CD4-positive, CD25-positive, alpha-beta regulatory T cell (primary cell): ENCODE results near the gene TMEFF2. TPM values are rescaled to one million over a fixed set of nuclear protein-coding genes. Genes with fewer than 3 reads are reported as not detected.

Experiments
- ATAC-seq, 2 donors: fragments of 150-1000 bp; cut with Tn5 transposase; one replicate each; pipeline ENCODE4 v1.10.0; 2021; ENCODE audit warnings: low read depth in 2 of 2, moderate number of reproducible peaks in 2 of 2, moderate library complexity in 1 of 2
- DNase-seq, 3 donors: peaks; one replicate each; pipeline versions ENCODE4 v3.0.0 to v3.0.0-alpha.2; 2012 to 2022; ENCODE audit warnings: mixed read lengths in 1 of 3
- H3K27ac ChIP-seq: one replicate; pipeline ENCODE4 v1.7.0; 2013; ENCODE audit warnings: mild to moderate bottlenecking, low read length; ENCODE audit not compliant: insufficient read depth, poor library complexity, severe bottlenecking
- H3K27me3 ChIP-seq: one replicate; pipeline ENCODE4 v1.7.0; 2013; ENCODE audit warnings: low read length; ENCODE audit not compliant: control insufficient read depth, insufficient read depth
- H3K36me3 ChIP-seq: one replicate; pipeline ENCODE4 v1.7.0; 2013; ENCODE audit warnings: mild to moderate bottlenecking, low read length, moderate library complexity; ENCODE audit not compliant: control insufficient read depth, insufficient read depth
- H3K4me1 ChIP-seq: 2 replicates; pipeline ENCODE4 v1.7.0; 2013; ENCODE audit warnings: mild to moderate bottlenecking, low read length; ENCODE audit not compliant: insufficient read depth, control insufficient read depth, poor library complexity, severe bottlenecking
- H3K4me3 ChIP-seq: one replicate; pipeline ENCODE4 v1.7.0; 2013; ENCODE audit warnings: low read depth, mild to moderate bottlenecking, low read length, moderate library complexity
- H3K9me3 ChIP-seq, 2 experiments: 1 replicate in 1 of 2; 2 replicates in 1 of 2; pipeline ENCODE4 v1.7.0; 2013; ENCODE audit warnings: low read length in 2 of 2, mild to moderate bottlenecking in 1 of 2, moderate library complexity in 1 of 2; ENCODE audit not compliant: control insufficient read depth in 2 of 2
- H3K27ac Mint-ChIP-seq, 3 donors: one replicate each; pipeline ENCODE4 v1.8.0; 2020 to 2022; ENCODE audit warnings: mild to moderate bottlenecking in 3 of 3, mixed read lengths in 3 of 3, moderate library complexity in 2 of 3
- H3K27me3 Mint-ChIP-seq: one replicate; pipeline ENCODE4 v1.8.0; 2022; ENCODE audit warnings: mild to moderate bottlenecking, mixed read lengths
- H3K36me3 Mint-ChIP-seq: one replicate; pipeline ENCODE4 v1.8.0; 2020; ENCODE audit warnings: mixed read lengths
- H3K4me1 Mint-ChIP-seq, 4 donors: one replicate each; pipeline ENCODE4 v1.8.0; 2020 to 2022; ENCODE audit warnings: mixed read lengths in 4 of 4, mild to moderate bottlenecking in 1 of 4
- H3K4me3 Mint-ChIP-seq, 4 donors: one replicate each; pipeline ENCODE4 v1.8.0; 2020 to 2022; ENCODE audit warnings: mild to moderate bottlenecking in 4 of 4, mixed read lengths in 4 of 4, moderate library complexity in 3 of 4
- H3K9me3 Mint-ChIP-seq, 7 donors: one replicate each; pipeline ENCODE4 v1.8.0; 2020 to 2022; ENCODE audit warnings: mixed read lengths in 7 of 7, mild to moderate bottlenecking in 3 of 7, moderate library complexity in 2 of 7
- polyA plus RNA-seq, 4 donors: library from polyadenylated mRNA; unstranded; fragments of 300-500 nt; fragmentation: Illumina TruSeq; gene quantifications; one replicate each; pipeline ENCODE4 v1.2.3, GENCODE V29; 2021
- total RNA-seq: library from RNA; stranded (reverse); gene quantifications from one replicate; pipeline ENCODE4 v1.2.3, GENCODE V29; 2022

TMEFF2 gene
- total and polyA plus RNA-seq, 5 donors from 2014 or later = not detected

GRCh38 chr2:192155511-192156118 is 39.1 kb downstream of the TMEFF2 start:
- Histone ChIP-seq H3K27ac (no peak overlapping the region), H3K4me1 (no peaks in the 10 kb centered on the region), H3K27me3 (peaks cover 7% of the 10 kb centered on the region), H3K9me3 (no peaks in the 10 kb centered on the region), H3K4me3 (no peak overlapping the region), H3K36me3 (no peaks in the 10 kb centered on the region)
- no peaks in the 10 kb centered on the region for H3K4me1 Mint-ChIP-seq
- peaks cover 7% of the 10 kb centered on the region for H3K27me3 Mint-ChIP-seq
- H3K4me3 Mint-ChIP-seq = no peak overlapping the region
- H3K9me3 Mint-ChIP-seq = peaks cover 0 to 1% (median 0%) of the 10 kb centered on the region in 7 donors
- ATAC-seq = no peak
- H3K36me3 Mint-ChIP-seq = no peaks in the 10 kb centered on the region
- DNase-seq = no peak
- no peak overlapping the region for H3K27ac Mint-ChIP-seq

GRCh38 chr2:192153561-192153960 is 41.2 kb downstream of the TMEFF2 start:
- Mint-ChIP-seq H3K9me3 (peaks cover 0 to 3% (median 0%) of the 10 kb centered on the region in 7 donors), H3K36me3 (no peaks in the 10 kb centered on the region), H3K27ac (no peak overlapping the region), H3K27me3 (peaks cover 7% of the 10 kb centered on the region), H3K4me3 (no peak overlapping the region), H3K4me1 (no peaks in the 10 kb centered on the region)
- no peak overlapping the region for H3K4me3 ChIP-seq
- no peaks in the 10 kb centered on the region for H3K9me3 ChIP-seq
- no peaks in the 10 kb centered on the region for H3K36me3 ChIP-seq
- ATAC-seq (no peak), DNase-seq (no peak)
- H3K4me1 ChIP-seq = no peaks in the 10 kb centered on the region
- peaks cover 6% of the 10 kb centered on the region for H3K27me3 ChIP-seq
- no peak overlapping the region for H3K27ac ChIP-seq

- Histone ChIP-seq H3K27me3 (peaks cover 3% of the 10 kb centered on the region), H3K36me3 (no peaks in the 10 kb centered on the region), H3K27ac (no peak overlapping the region), H3K4me1 (no peaks in the 10 kb centered on the region), H3K4me3 (no peak overlapping the region), H3K9me3 (no peaks in the 10 kb centered on the region)
- no peak overlapping the region for H3K27ac Mint-ChIP-seq
- ATAC-seq (no peak), DNase-seq (no peak)
- H3K27me3 Mint-ChIP-seq = peaks cover 7% of the 10 kb centered on the region
- no peak overlapping the region for H3K4me3 Mint-ChIP-seq
- H3K4me1 Mint-ChIP-seq = no peaks in the 10 kb centered on the region
- H3K36me3 Mint-ChIP-seq = no peaks in the 10 kb centered on the region
- H3K9me3 Mint-ChIP-seq = peaks cover 0 to 3% (median 0%) of the 10 kb centered on the region in 7 donors
Observed at GRCh38 chr2:192151853-192152252, 42.9 kb downstream of the TMEFF2 start.

GRCh38 chr2:192150166-192150565 is 44.6 kb downstream of the TMEFF2 start:
- no peaks in the 10 kb centered on the region for H3K36me3 ChIP-seq
- no peak overlapping the region for H3K27ac Mint-ChIP-seq
- H3K27me3 Mint-ChIP-seq = peaks cover 5% of the 10 kb centered on the region
- H3K4me1 Mint-ChIP-seq = no peaks in the 10 kb centered on the region
- DNase-seq (no peak), ATAC-seq (no peak)
- no peaks in the 10 kb centered on the region for H3K36me3 Mint-ChIP-seq
- H3K27me3 ChIP-seq = peaks cover 3% of the 10 kb centered on the region
- no peaks in the 10 kb centered on the region for H3K4me1 ChIP-seq
- no peaks in the 10 kb centered on the region for H3K9me3 ChIP-seq
- no peak overlapping the region for H3K4me3 ChIP-seq
- H3K9me3 Mint-ChIP-seq = peaks cover 0 to 3% (median 0%) of the 10 kb centered on the region in 7 donors
- H3K4me3 Mint-ChIP-seq = no peak overlapping the region
- H3K27ac ChIP-seq = no peak overlapping the region

DNA sequence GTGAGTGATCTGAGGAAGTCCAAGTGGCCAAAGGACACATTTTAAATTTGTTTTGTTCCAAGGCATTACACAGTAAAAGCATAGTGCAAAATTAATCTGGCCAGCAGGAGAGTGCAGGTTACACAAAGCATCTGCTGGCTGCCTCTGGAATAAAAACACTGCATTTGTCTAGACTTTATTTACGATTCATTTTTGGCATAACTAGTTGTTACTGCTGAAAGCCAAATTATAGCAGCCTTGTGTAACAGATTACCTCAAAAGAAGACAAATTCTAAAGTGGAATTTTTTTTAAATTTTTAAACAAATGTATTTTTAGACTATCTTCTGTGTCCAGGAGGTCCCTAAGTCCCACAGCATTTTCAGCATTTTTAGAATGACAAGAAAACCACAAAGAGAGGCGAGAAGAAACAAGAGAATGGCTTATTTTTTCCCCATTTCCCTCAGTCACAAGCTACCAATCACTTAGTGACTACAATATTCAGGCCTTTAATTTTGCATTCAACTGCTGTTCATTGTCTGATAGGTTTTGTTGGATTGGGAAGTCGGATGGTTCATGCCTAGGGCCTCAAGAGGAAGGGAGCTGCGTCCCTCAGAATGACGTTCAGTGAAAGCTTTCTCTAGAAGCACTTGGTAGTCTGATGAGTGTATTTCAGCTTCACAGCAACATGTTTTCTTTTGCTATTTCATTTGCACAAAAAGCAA is 46.0 kb downstream of the TMEFF2 start:
- H3K4me1 Mint-ChIP-seq = no peaks in the 10 kb centered on the region
- ATAC-seq (no peak), DNase-seq (no peak)
- Histone ChIP-seq H3K9me3 (no peaks in the 10 kb centered on the region), H3K4me3 (no peak overlapping the region), H3K4me1 (no peaks in the 10 kb centered on the region), H3K36me3 (no peaks in the 10 kb centered on the region), H3K27ac (no peak overlapping the region), H3K27me3 (peaks cover 3% of the 10 kb centered on the region)
- H3K9me3 Mint-ChIP-seq = peaks cover 0 to 3% (median 0%) of the 10 kb centered on the region in 7 donors
- H3K27ac Mint-ChIP-seq = no peak overlapping the region
- no peak overlapping the region for H3K4me3 Mint-ChIP-seq
- no peaks in the 10 kb centered on the region for H3K27me3 Mint-ChIP-seq
- H3K36me3 Mint-ChIP-seq = no peaks in the 10 kb centered on the region

GRCh38 chr2:192148241-192148619 is 46.5 kb downstream of the TMEFF2 start:
- Mint-ChIP-seq H3K27me3 (no peaks in the 10 kb centered on the region), H3K27ac (no peak overlapping the region), H3K4me1 (no peaks in the 10 kb centered on the region), H3K36me3 (no peaks in the 10 kb centered on the region), H3K9me3 (peaks cover 0 to 3% (median 0%) of the 10 kb centered on the region in 7 donors), H3K4me3 (no peak overlapping the region)
- Histone ChIP-seq H3K4me1 (no peaks in the 10 kb centered on the region), H3K27me3 (peaks cover 3% of the 10 kb centered on the region), H3K36me3 (no peaks in the 10 kb centered on the region), H3K27ac (no peak overlapping the region), H3K9me3 (no peaks in the 10 kb centered on the region), H3K4me3 (no peak overlapping the region)
- ATAC-seq (no peak), DNase-seq (no peak)

DNA sequence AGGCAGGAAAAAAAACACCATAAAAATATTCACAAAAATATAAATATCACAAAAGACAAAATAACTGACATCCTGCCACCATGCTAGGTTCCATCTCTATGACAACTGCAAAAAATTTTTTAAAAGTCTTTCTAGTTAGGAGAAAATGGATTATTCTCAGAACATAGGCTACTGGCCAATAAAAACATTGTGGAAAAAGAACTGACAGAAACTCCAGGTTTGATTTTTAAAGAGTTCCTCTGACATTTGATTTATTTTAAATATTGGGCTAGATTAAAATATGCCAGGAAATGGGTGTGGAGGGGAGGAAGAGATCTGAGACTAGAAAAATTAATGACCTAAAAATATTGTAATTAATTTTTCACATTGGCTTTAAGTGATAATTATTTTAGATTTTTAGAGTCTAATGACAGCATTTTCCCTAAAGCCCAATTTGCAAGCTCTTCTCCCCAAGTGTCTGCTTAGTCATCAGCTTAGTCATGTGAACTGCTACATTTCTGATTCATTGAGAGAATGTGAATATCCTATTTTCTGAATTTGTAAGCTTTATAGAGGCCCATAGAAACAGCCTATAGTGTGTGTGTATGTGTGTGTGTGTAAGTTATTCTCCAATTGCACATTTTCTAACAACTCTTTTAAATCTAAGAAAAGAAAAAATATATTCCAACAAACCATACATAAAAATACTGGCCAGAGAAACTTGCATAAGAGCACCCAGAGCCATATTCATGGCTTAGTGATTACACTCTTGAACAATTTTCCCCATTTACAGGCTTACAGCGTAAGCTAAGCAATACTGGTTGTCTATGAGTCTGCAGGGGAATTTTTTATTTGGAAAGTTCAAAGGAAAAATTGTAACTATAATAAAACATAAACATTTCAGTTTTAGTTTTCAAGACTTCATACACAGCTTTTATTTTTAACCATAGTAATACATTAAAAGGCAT is 48.4 kb downstream of the TMEFF2 start:
- no peak overlapping the region for H3K27ac Mint-ChIP-seq
- no peaks in the 10 kb centered on the region for H3K36me3 Mint-ChIP-seq
- no peak for DNase-seq
- no peak overlapping the region for H3K27ac ChIP-seq
- no peaks in the 10 kb centered on the region for H3K27me3 Mint-ChIP-seq
- H3K4me1 Mint-ChIP-seq = no peaks in the 10 kb centered on the region
- H3K36me3 ChIP-seq = no peaks in the 10 kb centered on the region
- H3K4me1 ChIP-seq = no peaks in the 10 kb centered on the region
- no peak overlapping the region for H3K4me3 Mint-ChIP-seq
- no peaks in the 10 kb centered on the region for H3K27me3 ChIP-seq
- ATAC-seq = no peak
- H3K9me3 ChIP-seq = no peaks in the 10 kb centered on the region
- no peak overlapping the region for H3K4me3 ChIP-seq
- H3K9me3 Mint-ChIP-seq = peaks cover 0 to 3% (median 0%) of the 10 kb centered on the region in 7 donors
